ENCODE results near the gene RERE.

DNA sequence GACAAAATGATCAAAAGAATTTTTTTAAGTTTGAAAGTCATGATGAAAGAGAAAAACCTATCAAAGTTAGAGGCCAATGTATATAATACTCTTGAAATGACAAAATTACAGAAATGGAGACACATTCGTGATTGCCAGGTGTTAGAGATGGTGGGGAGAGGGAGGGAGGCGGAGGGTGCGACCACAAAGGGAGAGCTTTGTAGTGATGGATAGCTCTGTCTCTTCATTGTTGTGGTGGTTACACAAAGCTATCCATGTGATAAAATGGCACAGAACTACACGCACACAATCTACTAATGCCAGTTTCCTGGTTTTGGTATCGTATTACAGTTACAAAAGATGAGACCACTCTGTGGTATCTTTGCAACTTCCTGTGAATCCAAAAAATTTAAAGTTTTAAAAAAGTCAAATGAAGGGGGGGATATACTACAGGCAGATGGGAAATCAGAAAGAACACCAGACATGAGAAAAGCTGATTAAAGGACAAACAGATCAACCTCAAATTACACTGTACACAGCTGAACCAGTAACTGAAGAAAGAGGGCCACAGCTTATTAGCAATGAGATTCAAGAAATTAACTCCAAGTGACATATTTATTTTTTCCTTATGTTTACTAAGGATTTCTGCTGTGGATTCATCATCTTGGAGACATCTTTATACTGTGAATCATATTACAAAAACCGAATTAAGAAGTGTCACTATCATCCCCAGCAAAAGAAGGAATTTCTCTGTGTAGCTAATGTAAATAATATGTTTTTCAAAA is 300.5 kb downstream of the RERE start:
- TF ChIP-seq EZH2phosphoT487 (IDR thresholded peaks at IDR 0.05; ENCODE audit: low read depth, severe bottlenecking, unreplicated experiment) (no peak), EZH2 (IDR thresholded peaks at IDR 0.05; ENCODE audit: borderline replicate concordance) (no peak)
- TF ChIP-seq, protein P1, sequence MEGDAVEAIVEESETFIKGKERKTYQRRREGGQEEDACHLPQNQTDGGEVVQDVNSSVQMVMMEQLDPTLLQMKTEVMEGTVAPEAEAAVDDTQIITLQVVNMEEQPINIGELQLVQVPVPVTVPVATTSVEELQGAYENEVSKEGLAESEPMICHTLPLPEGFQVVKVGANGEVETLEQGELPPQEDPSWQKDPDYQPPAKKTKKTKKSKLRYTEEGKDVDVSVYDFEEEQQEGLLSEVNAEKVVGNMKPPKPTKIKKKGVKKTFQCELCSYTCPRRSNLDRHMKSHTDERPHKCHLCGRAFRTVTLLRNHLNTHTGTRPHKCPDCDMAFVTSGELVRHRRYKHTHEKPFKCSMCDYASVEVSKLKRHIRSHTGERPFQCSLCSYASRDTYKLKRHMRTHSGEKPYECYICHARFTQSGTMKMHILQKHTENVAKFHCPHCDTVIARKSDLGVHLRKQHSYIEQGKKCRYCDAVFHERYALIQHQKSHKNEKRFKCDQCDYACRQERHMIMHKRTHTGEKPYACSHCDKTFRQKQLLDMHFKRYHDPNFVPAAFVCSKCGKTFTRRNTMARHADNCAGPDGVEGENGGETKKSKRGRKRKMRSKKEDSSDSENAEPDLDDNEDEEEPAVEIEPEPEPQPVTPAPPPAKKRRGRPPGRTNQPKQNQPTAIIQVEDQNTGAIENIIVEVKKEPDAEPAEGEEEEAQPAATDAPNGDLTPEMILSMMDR (IDR thresholded peaks at IDR 0.05; ENCODE audit: poor library complexity): no peak

All from hepatocyte (in vitro differentiated cells).